Panc1 (cell line): Measurements from ENCODE around the gene ASB6.

ENCODE experiments used
- POLR2AphosphoS5 ChIP-seq: IDR thresholded peaks from 2 replicates; pipeline ENCODE4 v1.6.1; 2012; ENCODE audit warnings: mild to moderate bottlenecking, low read depth, low read length, moderate library complexity
- REST ChIP-seq, 2 experiments: IDR thresholded peaks; 2 replicates each; pipeline ENCODE4 v1.6.1; 2011 to 2012; ENCODE audit warnings: low read depth in 2 of 2, control low read depth in 1 of 2, low read length in 1 of 2, mild to moderate bottlenecking in 1 of 2, moderate library complexity in 1 of 2; ENCODE audit not compliant: insufficient read depth in 1 of 2
- SIN3A ChIP-seq: IDR thresholded peaks from 2 replicates; pipeline ENCODE4 v1.6.1; 2012; ENCODE audit warnings: low read depth, mild to moderate bottlenecking, low read length, moderate library complexity, borderline replicate concordance; ENCODE audit not compliant: insufficient read depth
- TF ChIP-seq, protein P1 (sequence below): fragments of 450-650 bp; IDR thresholded peaks from 2 replicates; pipeline ENCODE4 v1.5.1; 2017; ENCODE audit warnings: mild to moderate bottlenecking

DNA sequence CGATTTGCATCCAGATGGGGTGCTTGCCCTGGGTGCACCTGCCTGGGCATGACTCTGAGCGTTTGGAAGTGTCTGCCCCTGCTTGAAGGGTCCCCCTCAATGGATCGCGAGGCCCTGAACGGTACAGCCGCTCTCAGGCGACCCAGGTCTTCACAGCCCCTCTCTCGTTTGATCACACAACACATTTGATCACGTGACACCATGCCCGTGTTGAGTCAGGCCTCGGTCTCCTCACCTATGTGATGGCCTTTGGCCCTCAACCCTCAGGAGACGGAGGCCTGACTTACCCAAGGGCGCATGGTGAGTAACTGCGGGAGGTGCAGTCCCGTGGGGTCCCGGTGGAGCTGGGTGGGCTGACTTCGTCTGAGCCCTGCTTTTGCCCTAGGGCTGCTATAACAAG lies 3.0 kb upstream of the ASB6 start:
- TF ChIP-seq, protein P1, sequence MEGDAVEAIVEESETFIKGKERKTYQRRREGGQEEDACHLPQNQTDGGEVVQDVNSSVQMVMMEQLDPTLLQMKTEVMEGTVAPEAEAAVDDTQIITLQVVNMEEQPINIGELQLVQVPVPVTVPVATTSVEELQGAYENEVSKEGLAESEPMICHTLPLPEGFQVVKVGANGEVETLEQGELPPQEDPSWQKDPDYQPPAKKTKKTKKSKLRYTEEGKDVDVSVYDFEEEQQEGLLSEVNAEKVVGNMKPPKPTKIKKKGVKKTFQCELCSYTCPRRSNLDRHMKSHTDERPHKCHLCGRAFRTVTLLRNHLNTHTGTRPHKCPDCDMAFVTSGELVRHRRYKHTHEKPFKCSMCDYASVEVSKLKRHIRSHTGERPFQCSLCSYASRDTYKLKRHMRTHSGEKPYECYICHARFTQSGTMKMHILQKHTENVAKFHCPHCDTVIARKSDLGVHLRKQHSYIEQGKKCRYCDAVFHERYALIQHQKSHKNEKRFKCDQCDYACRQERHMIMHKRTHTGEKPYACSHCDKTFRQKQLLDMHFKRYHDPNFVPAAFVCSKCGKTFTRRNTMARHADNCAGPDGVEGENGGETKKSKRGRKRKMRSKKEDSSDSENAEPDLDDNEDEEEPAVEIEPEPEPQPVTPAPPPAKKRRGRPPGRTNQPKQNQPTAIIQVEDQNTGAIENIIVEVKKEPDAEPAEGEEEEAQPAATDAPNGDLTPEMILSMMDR, result no peak
- TF ChIP-seq SIN3A, result no peak
- no peak for TF ChIP-seq POLR2AphosphoS5
- TF ChIP-seq REST (IDR thresholded peaks at IDR 0.05; ENCODE audit: insufficient read depth in 1 of 2, low read depth in 2 of 2, low read length in 1 of 2), result no peak
